DOHH2 (cell line): Measurements from ENCODE around the gene SLC22A1.

Source experiments
- H3F3A ChIP-seq: fragments of 200-600 bp; sonication (generic), shearing (Covaris generic); 2 replicates; pipeline ENCODE4 v1.6.0; 2016; ENCODE audit warnings: antibody characterized with exemption, mild to moderate bottlenecking; ENCODE audit not compliant: control insufficient read depth, insufficient read depth
- H3K27ac ChIP-seq: fragments of 200-600 bp; sonication (generic); 2 replicates; pipeline ENCODE4 v1.5.1; 2014; ENCODE audit warnings: low read depth, mild to moderate bottlenecking, low read length, moderate library complexity
- H3K27me3 ChIP-seq: fragments of 200-600 bp; sonication (generic); 2 replicates; pipeline ENCODE4 v1.6.1; 2014; ENCODE audit warnings: mild to moderate bottlenecking, low read length, mixed read lengths; ENCODE audit not compliant: control insufficient read depth
- H3K36me3 ChIP-seq: fragments of 200-600 bp; sonication (generic); 2 replicates; pipeline ENCODE4 v1.6.1; 2014; ENCODE audit warnings: mild to moderate bottlenecking, low read length, moderate library complexity, mixed read lengths; ENCODE audit not compliant: control insufficient read depth
- H3K4me1 ChIP-seq: fragments of 200-600 bp; sonication (generic); 2 replicates; pipeline ENCODE4 v1.6.1; 2014; ENCODE audit warnings: mild to moderate bottlenecking, low read length, mixed read lengths; ENCODE audit not compliant: control insufficient read depth
- H3K4me2 ChIP-seq: fragments of 200-600 bp; sonication (generic); 2 replicates; pipeline ENCODE4 v1.6.0; 2014; ENCODE audit warnings: mild to moderate bottlenecking, low read length, moderate library complexity
- H3K4me3 ChIP-seq: fragments of 200-600 bp; sonication (generic); 2 replicates; pipeline ENCODE4 v1.5.1; 2014; ENCODE audit warnings: mild to moderate bottlenecking, low read length, mixed read lengths
- H3K79me2 ChIP-seq: fragments of 200-600 bp; sonication (generic); 2 replicates; pipeline ENCODE4 v1.6.1; 2014; ENCODE audit warnings: mild to moderate bottlenecking, low read length, mixed read lengths; ENCODE audit not compliant: control insufficient read depth
- H3K9me2 ChIP-seq: fragments of 200-600 bp; sonication (generic); replicated peaks from 2 replicates; pipeline ENCODE4 v1.6.1; 2014; ENCODE audit warnings: mild to moderate bottlenecking, low read length, mixed read lengths; ENCODE audit not compliant: control insufficient read depth
- H3K9me3 ChIP-seq: fragments of 200-600 bp; sonication (generic); 2 replicates; pipeline ENCODE4 v1.6.1; 2014; ENCODE audit warnings: antibody characterized with exemption, low read length, mixed read lengths; ENCODE audit not compliant: control insufficient read depth, insufficient read depth
- H4K20me1 ChIP-seq: fragments of 200-600 bp; sonication (generic); 2 replicates; pipeline ENCODE4 v1.6.0; 2014; ENCODE audit warnings: low read depth, mild to moderate bottlenecking, antibody characterized with exemption, low read length, moderate library complexity; ENCODE audit not compliant: control insufficient read depth, insufficient read depth
- CTCF ChIP-seq: fragments of 200-600 bp; sonication (generic); IDR thresholded peaks from one replicate; pipeline ENCODE4 v1.5.1; 2014; ENCODE audit warnings: antibody characterized with exemption, mild to moderate bottlenecking, low read depth, low read length; ENCODE audit not compliant: poor library complexity, severe bottlenecking
- EZH2phosphoT487 ChIP-seq: fragments of 200-600 bp; sonication (generic); IDR thresholded peaks from 2 replicates; pipeline ENCODE4 v1.6.1; 2017; ENCODE audit warnings: borderline replicate concordance, mild to moderate bottlenecking, antibody characterized with exemption, low read length, moderate library complexity, mixed read lengths

Gene SLC22A1

GRCh38 chr6:160207618-160208017 lies 86.0 kb downstream of the SLC22A1 start:
- TF ChIP-seq EZH2phosphoT487 = no peak
- TF ChIP-seq CTCF = no peak
- no peak overlapping the region for H3K27ac ChIP-seq

More at GRCh38 chr6:160207618-160208017, 86.0 kb downstream of the SLC22A1 start:
- Histone ChIP-seq H3K4me3 (no peak overlapping the region), H3K9me2 (no peaks in the 10 kb centered on the region), H3F3A (no peaks in the 10 kb centered on the region), H3K4me2 (no peak overlapping the region), H3K4me1 (no peaks in the 10 kb centered on the region), H3K9me3 (no peaks in the 10 kb centered on the region), H3K27me3 (no peaks in the 10 kb centered on the region), H3K79me2 (no peaks in the 10 kb centered on the region), H3K36me3 (no peaks in the 10 kb centered on the region), H4K20me1 (no peaks in the 10 kb centered on the region)
